ENCODE data around the gene ACAP3. TPM values are rescaled to one million over a fixed set of nuclear protein-coding genes. Genes with fewer than 3 reads are reported as not detected.

ACAP3 gene
- total RNA-seq, 1 experiment from 2014 or later: 42.2 TPM

- peaks cover 42% of the 10 kb centered on the region for H3K36me3 Mint-ChIP-seq
- H3K4me3 Mint-ChIP-seq: no peak overlapping the region
- H3K27me3 Mint-ChIP-seq (ENCODE audit: low read depth): no peaks in the 10 kb centered on the region
- DNase-seq (ENCODE audit: low spot score) (peak; percentile 69), ATAC-seq (peak; percentile 79)
- H3K4me1 Mint-ChIP-seq: 0 out of 2 replicates have a peak, but pooled peaks cover under 1% of the 10 kb centered on the region
- POLR2A ChIA-PET: no interaction called here
- H3K27ac Mint-ChIP-seq: no peak overlapping the region
- TF ChIP-seq ZNF232 (CRISPR knock-in tag; IDR thresholded peaks at IDR 0.05) (no peak), PRDM15 (CRISPR knock-in tag; IDR thresholded peaks at IDR 0.05) (no peak), MYBL2 (CRISPR knock-in tag; IDR thresholded peaks at IDR 0.05) (no peak), OVOL2 (CRISPR knock-in tag; IDR thresholded peaks at IDR 0.05; ENCODE audit: borderline replicate concordance) (no peak), ATF3 (CRISPR knock-in tag; conservative IDR thresholded peaks at IDR 0.05) (no peak), ARID4B (CRISPR knock-in tag; IDR thresholded peaks at IDR 0.05; ENCODE audit: borderline replicate concordance) (no peak), NFE2L1 (CRISPR knock-in tag; IDR thresholded peaks at IDR 0.05) (no peak), CREB1 (CRISPR knock-in tag; IDR thresholded peaks at IDR 0.05) (no peak), ZNF416 (CRISPR knock-in tag; IDR thresholded peaks at IDR 0.05) (no peak), E2F5 (CRISPR knock-in tag; IDR thresholded peaks at IDR 0.05) (0 out of 2 replicates have a peak, but pooled peaks have one; percentile 16), GRHL2 (CRISPR knock-in tag; IDR thresholded peaks at IDR 0.05; ENCODE audit: insufficient replicate concordance, severe bottlenecking) (no peak), ATF1 (CRISPR knock-in tag; IDR thresholded peaks at IDR 0.05) (no peak), MAX (CRISPR knock-in tag; IDR thresholded peaks at IDR 0.05) (0 out of 2 replicates have a peak, but pooled peaks have one; percentile 35)
- H3K9me3 Mint-ChIP-seq: no peaks in the 10 kb centered on the region
- CTCF ChIA-PET: interaction anchor here (0.9 to 2.0 kb wide), 3 partner anchors 9 to 84 kb away, joined by 3 to 6 read pairs (median 5); partner anchors contain the start of gene UBE2J2
Observed at GRCh38 chr1:1264868-1265272, 42.9 kb downstream of the ACAP3 start.

- DNase-seq (ENCODE audit: low spot score) (no peak), ATAC-seq (no peak)
- Mint-ChIP-seq H3K4me1 (0 out of 2 replicates have a peak, but pooled peaks cover 3% of the 10 kb centered on the region), H3K4me3 (no peak overlapping the region), H3K27me3 (ENCODE audit: low read depth) (no peaks in the 10 kb centered on the region), H3K9me3 (no peaks in the 10 kb centered on the region), H3K36me3 (peaks cover 47% of the 10 kb centered on the region), H3K27ac (no peak overlapping the region)
- CTCF ChIA-PET: interaction anchor here (0.7 to 2.0 kb wide), 4 partner anchors 9 to 84 kb away, joined by 3 to 6 read pairs (median 4); partner anchors contain the start of gene UBE2J2
- POLR2A ChIA-PET: no interaction called here
- TF ChIP-seq SMAD3 (CRISPR knock-in tag; IDR thresholded peaks at IDR 0.05; ENCODE audit: borderline replicate concordance) (no peak), ETV6 (CRISPR knock-in tag; IDR thresholded peaks at IDR 0.05) (no peak), ATF1 (CRISPR knock-in tag; IDR thresholded peaks at IDR 0.05) (no peak), HMGXB4 (CRISPR knock-in tag; IDR thresholded peaks at IDR 0.05) (no peak), ZBTB21 (CRISPR knock-in tag; IDR thresholded peaks at IDR 0.05; ENCODE audit: borderline replicate concordance) (no peak), USF2 (CRISPR knock-in tag; IDR thresholded peaks at IDR 0.05) (no peak), FOXP4 (CRISPR knock-in tag; IDR thresholded peaks at IDR 0.05) (no peak), TEAD1 (CRISPR knock-in tag; IDR thresholded peaks at IDR 0.05) (no peak), NFATC4 (CRISPR knock-in tag; IDR thresholded peaks at IDR 0.05) (no peak)
Observed at GRCh38 chr1:1264026-1264425, 43.7 kb downstream of the ACAP3 start.

All from WTC11 (cell line).